Measurements from ENCODE around the gene OR2G2.

The OR2G2 gene, protein sequence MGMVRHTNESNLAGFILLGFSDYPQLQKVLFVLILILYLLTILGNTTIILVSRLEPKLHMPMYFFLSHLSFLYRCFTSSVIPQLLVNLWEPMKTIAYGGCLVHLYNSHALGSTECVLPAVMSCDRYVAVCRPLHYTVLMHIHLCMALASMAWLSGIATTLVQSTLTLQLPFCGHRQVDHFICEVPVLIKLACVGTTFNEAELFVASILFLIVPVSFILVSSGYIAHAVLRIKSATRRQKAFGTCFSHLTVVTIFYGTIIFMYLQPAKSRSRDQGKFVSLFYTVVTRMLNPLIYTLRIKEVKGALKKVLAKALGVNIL

DNA sequence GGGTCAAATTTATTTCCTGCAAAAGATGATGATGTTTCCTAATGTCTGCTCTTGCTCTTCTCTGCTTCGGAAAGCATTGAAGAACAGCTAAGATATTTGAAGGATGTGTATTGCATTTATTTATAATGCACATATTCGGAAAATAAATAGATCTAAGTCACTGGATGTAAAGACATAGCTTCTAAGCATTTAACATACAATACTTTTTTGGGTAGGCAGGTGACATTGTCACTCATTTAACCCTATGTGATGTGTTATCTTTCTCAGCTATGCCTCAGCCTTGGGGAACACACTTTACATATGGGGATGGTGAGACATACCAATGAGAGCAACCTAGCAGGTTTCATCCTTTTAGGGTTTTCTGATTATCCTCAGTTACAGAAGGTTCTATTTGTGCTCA, at the start of gene OR2G2:
TSS of gene OR2G2 (plus strand) at position 301 of the 400 bp plus-strand sequence. CDS start at position 301, 0 bp downstream.
- no peak for TF ChIP-seq CTCF (IDR thresholded peaks at IDR 0.05; ENCODE audit: low read depth, low read length)
- H3K4me3 ChIP-seq (replicated peaks in 1 of 2; ENCODE audit: low read depth in 2 of 2, low read length in 2 of 2): no peak within 1 kb of the TSS
- no peak for DNase-seq (ENCODE audit: low read depth in 2 of 2)

DNA sequence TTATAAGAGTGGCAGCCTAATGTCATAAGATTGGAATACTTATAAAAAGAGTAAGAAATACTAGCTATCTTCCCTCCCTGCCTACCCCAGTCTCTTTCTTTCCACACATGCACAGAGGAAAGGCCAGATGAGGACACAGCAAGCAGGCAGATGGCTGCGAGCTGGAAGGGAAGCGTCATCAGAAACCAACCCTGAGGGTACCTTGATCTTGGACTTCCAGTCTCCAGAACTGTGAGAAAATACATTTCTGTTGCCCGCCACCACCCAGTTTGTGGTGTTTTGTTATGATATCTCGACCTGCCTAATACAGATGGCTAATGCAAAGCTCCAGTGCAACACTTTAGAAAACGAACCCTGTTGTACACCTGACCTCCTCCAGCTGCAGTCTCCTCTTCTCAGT, 49.6 kb upstream of the OR2G2 start:
- TF ChIP-seq CTCF (IDR thresholded peaks at IDR 0.05; ENCODE audit: low read depth, low read length): no peak
- no peak overlapping the region for H3K4me3 ChIP-seq (replicated peaks in 1 of 2; ENCODE audit: low read depth in 2 of 2, low read length in 2 of 2)
- DNase-seq (ENCODE audit: low read depth in 2 of 2): no peak

- H3K4me3 ChIP-seq (replicated peaks in 1 of 2; ENCODE audit: low read depth in 2 of 2, low read length in 2 of 2): no peak overlapping the region
- no peak for TF ChIP-seq CTCF (IDR thresholded peaks at IDR 0.05; ENCODE audit: low read depth, low read length)
- DNase-seq (ENCODE audit: low read depth in 2 of 2): no peak
Measured at GRCh38 chr1:247539215-247539614, 48.9 kb upstream of the OR2G2 start.

- TF ChIP-seq CTCF (IDR thresholded peaks at IDR 0.05; ENCODE audit: low read depth, low read length): no peak
- DNase-seq (ENCODE audit: low read depth in 2 of 2): no peak
- H3K4me3 ChIP-seq (replicated peaks in 1 of 2; ENCODE audit: low read depth in 2 of 2, low read length in 2 of 2): no peak overlapping the region
Measured at GRCh38 chr1:247540581-247540980, 47.6 kb upstream of the OR2G2 start.

GRCh38 chr1:247542811-247543210, 45.3 kb upstream of the OR2G2 start:
- no peak for TF ChIP-seq CTCF (IDR thresholded peaks at IDR 0.05; ENCODE audit: low read depth, low read length)
- no peak for DNase-seq (ENCODE audit: low read depth in 2 of 2)
- H3K4me3 ChIP-seq (replicated peaks in 1 of 2; ENCODE audit: low read depth in 2 of 2, low read length in 2 of 2): no peak overlapping the region

- no peak for TF ChIP-seq CTCF (IDR thresholded peaks at IDR 0.05; ENCODE audit: low read depth, low read length)
- DNase-seq (ENCODE audit: low read depth in 2 of 2): no peak
Measured at GRCh38 chr1:247548092-247548491, 40.1 kb upstream of the OR2G2 start.

GRCh38 chr1:247548769-247549182, 39.4 kb upstream of the OR2G2 start, which contains the start of gene GCSAML:
TSS of gene GCSAML (plus strand) at chr1:247549134. CDS start at chr1:247549192, 58 bp downstream.
- TF ChIP-seq CTCF (IDR thresholded peaks at IDR 0.05; ENCODE audit: low read depth, low read length): no peak
- H3K4me3 ChIP-seq (replicated peaks in 1 of 2; ENCODE audit: low read depth in 2 of 2, low read length in 2 of 2): no peak within 1 kb of the TSS
- no peak for DNase-seq (ENCODE audit: low read depth in 2 of 2)

More at GRCh38 chr1:247548092-247548491, 40.1 kb upstream of the OR2G2 start:
- H3K4me3 ChIP-seq (replicated peaks in 1 of 2; ENCODE audit: low read depth in 2 of 2, low read length in 2 of 2): no peak overlapping the region

Data from cardiac fibroblast (primary cell).